ENCODE results near the gene LRRC23. TPM values are rescaled to one million over a fixed set of nuclear protein-coding genes. Genes with fewer than 3 reads are reported as not detected.

LRRC23 gene
- total and polyA plus RNA-seq, 9 of the 15 experiments (the other 6 are each of a cell fraction or from before 2014, with no cell fraction given), result 2.2 to 7.0 (median 3.0) TPM

GRCh38 chr12:6943722-6944380 lies 39.2 kb downstream of the LRRC23 start, which contains the start of the genes C12orf57 and RNU7-1 (continued):
- TF ChIP-seq ZBTB40 (IDR thresholded peaks at IDR 0.05), result peak; percentile 81
- TF ChIP-seq ZBTB40 (CRISPR knock-in tag; IDR thresholded peaks at IDR 0.05), result no peak
- peak; percentile 94; the same call in 1 of the 2 replicates for TF ChIP-seq NR2F6 (CRISPR knock-in tag; IDR thresholded peaks at IDR 0.05)
- TF ChIP-seq VEZF1 (CRISPR knock-in tag; IDR thresholded peaks at IDR 0.05), result peak; percentile 51; the same call in 1 of the 2 replicates
- peak; percentile 72 for TF ChIP-seq NELFE (IDR thresholded peaks at IDR 0.05; ENCODE audit: insufficient read depth, insufficient read length)
- TF ChIP-seq PHF21A (IDR thresholded peaks at IDR 0.05; ENCODE audit: borderline replicate concordance, low read depth), result peak; percentile 42; the same call in 1 of the 2 replicates
- no peak for TF ChIP-seq ZNF699 (CRISPR knock-in tag; IDR thresholded peaks at IDR 0.05; ENCODE audit: insufficient replicate concordance)
- no peak for TF ChIP-seq CUX1 (CRISPR knock-in tag; IDR thresholded peaks at IDR 0.05)
- TF ChIP-seq ZNF77 (CRISPR knock-in tag; IDR thresholded peaks at IDR 0.05), result peak; percentile 95; the same call in 1 of the 2 replicates
